Dedifferentiated amniotic fluid mesenchymal stem cell (primary cell): ENCODE data around the gene STAT4.

Source experiments
- DNase-seq: peaks from one replicate; pipeline ENCODE4 v3.0.0-alpha.2; 2016; ENCODE audit errors: extremely low spot score

The STAT4 gene

GRCh38 chr2:191150600-191151330 lies at the start of gene STAT4:
STAT4 (minus strand) TSS chr2:191150994; CDS start chr2:191148203, 2,791 bp downstream.
- no peak for DNase-seq

GRCh38 chr2:191199929-191200512 lies 49.2 kb upstream of the STAT4 start:
- DNase-seq = no peak

GRCh38 chr2:191198271-191198670 lies 47.5 kb upstream of the STAT4 start:
- no peak for DNase-seq

GRCh38 chr2:191197096-191197495 lies 46.3 kb upstream of the STAT4 start:
- no peak for DNase-seq

- no peak for DNase-seq
Observed at GRCh38 chr2:191195021-191195420, 44.2 kb upstream of the STAT4 start.

- no peak for DNase-seq
Observed at GRCh38 chr2:191190861-191191552, 40.2 kb upstream of the STAT4 start.

GRCh38 chr2:191190435-191190834 lies 39.6 kb upstream of the STAT4 start:
- no peak for DNase-seq

- no peak for DNase-seq
Observed at GRCh38 chr2:191189112-191189635, 38.4 kb upstream of the STAT4 start.

- DNase-seq = no peak
Observed at GRCh38 chr2:191188550-191189093, 37.8 kb upstream of the STAT4 start.

- no peak for DNase-seq
Observed at GRCh38 chr2:191187105-191187829, 36.5 kb upstream of the STAT4 start.

- DNase-seq = no peak
Observed at GRCh38 chr2:191184457-191184856, 33.7 kb upstream of the STAT4 start.

- no peak for DNase-seq
Observed at GRCh38 chr2:191183516-191183915, 32.7 kb upstream of the STAT4 start.

GRCh38 chr2:191183081-191183480 lies 32.3 kb upstream of the STAT4 start:
- no peak for DNase-seq

GRCh38 chr2:191180713-191181112 lies 29.9 kb upstream of the STAT4 start:
- no peak for DNase-seq

- DNase-seq = no peak
Observed at GRCh38 chr2:191180276-191180675, 29.5 kb upstream of the STAT4 start.

- DNase-seq = no peak
Observed at GRCh38 chr2:191178806-191179514, 28.2 kb upstream of the STAT4 start.

GRCh38 chr2:191177751-191178736 lies 27.2 kb upstream of the STAT4 start:
- no peak for DNase-seq

GRCh38 chr2:191176801-191177438 lies 26.1 kb upstream of the STAT4 start:
- no peak for DNase-seq

- no peak for DNase-seq
Observed at GRCh38 chr2:191176305-191176704, 25.5 kb upstream of the STAT4 start.
